K562 (cell line): ENCODE data around the gene HCST. TPM values are rescaled to one million over a fixed set of nuclear protein-coding genes. Genes with fewer than 3 reads are reported as not detected.

Source experiments
- CBFA2T2 ChIP-seq: fragments of 450-650 bp; conservative IDR thresholded peaks from 2 replicates; pipeline ENCODE4 v1.6.1; 2017; ENCODE audit warnings: mild to moderate bottlenecking
- FOXK1 ChIP-seq: sonication (generic); formaldehyde crosslinking; IDR thresholded peaks from 2 replicates; pipeline ENCODE4 v1.8.0; 2022; ENCODE audit warnings: missing genetic modification reagents, mild to moderate bottlenecking, borderline replicate concordance
- HDAC1 ChIP-seq, 2 experiments: fragments of 450-650 bp; IDR thresholded peaks; 2 replicates each; pipeline ENCODE4 v1.6.1; 2016 to 2017; ENCODE audit warnings: inconsistent platforms in 1 of 2, mild to moderate bottlenecking in 1 of 2, moderate library complexity in 1 of 2
- JUN ChIP-seq, 2 experiments: sonication (generic) in 1 of 2; formaldehyde crosslinking in 1 of 2; IDR thresholded peaks; 2 replicates each; pipeline versions ENCODE4 v1.6.1 to v1.8.0; 2012 to 2022; ENCODE audit warnings: borderline replicate concordance in 2 of 2, mild to moderate bottlenecking in 2 of 2, improper control_type of control experiment in 1 of 2, low read depth in 1 of 2, low read length in 1 of 2, missing genetic modification reagents in 1 of 2
- SIN3A ChIP-seq, 2 experiments: fragments of 150-350 bp in 1 of 2; IDR thresholded peaks; 2 replicates each; pipeline ENCODE4 v1.6.1; 2011 to 2016; ENCODE audit warnings: borderline replicate concordance in 2 of 2, low read depth in 2 of 2, low read length in 2 of 2, mild to moderate bottlenecking in 2 of 2, moderate library complexity in 2 of 2; ENCODE audit not compliant: control insufficient read depth in 1 of 2
- SPI1 ChIP-seq: IDR thresholded peaks from 2 replicates; pipeline ENCODE4 v1.6.1; 2011; ENCODE audit warnings: low read depth, low read length, control low read depth, borderline replicate concordance
- TOE1 ChIP-seq, 2 experiments: fragments of 450-650 bp in 1 of 2; sonication (generic) in 1 of 2; formaldehyde crosslinking in 1 of 2; IDR thresholded peaks; 2 replicates each; pipeline versions ENCODE4 v1.7.1 to v1.8.0; 2016 to 2022; ENCODE audit warnings: borderline replicate concordance in 2 of 2, mild to moderate bottlenecking in 2 of 2, antibody characterized with exemption in 1 of 2, inconsistent platforms in 1 of 2, low read depth in 1 of 2, missing genetic modification reagents in 1 of 2, moderate library complexity in 1 of 2
- TSC22D4 ChIP-seq: fragments of 450-650 bp; IDR thresholded peaks from 2 replicates; pipeline ENCODE4 v1.6.1; 2016; ENCODE audit warnings: missing genetic modification characterization, missing biosample characterization, control low read depth
- ZNF239 ChIP-seq: fragments of 250-450 bp; sonication (Bioruptor Pico); IDR thresholded peaks from 2 replicates; pipeline ENCODE4 v1.4.0; 2020; ENCODE audit warnings: mild to moderate bottlenecking
- polyA plus RNA-seq, 8 experiments: library from polyadenylated mRNA; depleted of rRNA in 4 of 8; stranded (reverse) in 5 of 8; unstranded in 3 of 8; fragments of >200 nt; fragmentation: Nextera tagmentation in 2 of 8; fragmentation: Illumina TruSeq in 1 of 8; extraction: Ambion mirVana in 2 of 8; extraction: Trizol in 1 of 8; gene quantifications; 2 replicates each; pipeline versions ENCODE4 v1.2.1 to v1.2.3, GENCODE V29; 2011 to 2014; ENCODE audit warnings: inconsistent platforms in 1 of 8, missing spikeins in 1 of 8
- total RNA-seq, 7 experiments: library from RNA; depleted of rRNA in 6 of 7; stranded (reverse); fragments of >200 nt in 6 of 7; fragmentation: Illumina TruSeq in 2 of 7; extraction: Trizol in 2 of 7; gene quantifications; 2 replicates each; pipeline versions ENCODE4 v1.2.1 to v1.2.3, GENCODE V29; 2011 to 2021; ENCODE audit warnings: low replicate concordance in 1 of 7
- TF ChIP-seq, protein P1 (sequence below), 2 experiments: fragments of 450-650 bp; IDR thresholded peaks; 2 replicates each; pipeline ENCODE4 v1.6.1; 2016
- TF ChIP-seq, protein P2 (sequence below): fragments of 250-450 bp; sonication (Bioruptor Pico); IDR thresholded peaks from 2 replicates; pipeline ENCODE4 v1.4.0; 2020; ENCODE audit warnings: mild to moderate bottlenecking
- TF ChIP-seq, protein P3 (sequence below): sonication (generic); formaldehyde crosslinking; IDR thresholded peaks from 2 replicates; pipeline ENCODE4 v1.8.0; 2023; ENCODE audit warnings: missing genetic modification reagents, mild to moderate bottlenecking, borderline replicate concordance
- TF ChIP-seq, protein P4 (sequence below), 2 experiments: IDR thresholded peaks; 2 replicates each; pipeline ENCODE4 v1.6.1; 2012; ENCODE audit warnings: improper control_type of control experiment in 2 of 2, low read depth in 2 of 2, low read length in 2 of 2, borderline replicate concordance in 1 of 2

The HCST gene
- total and polyA plus RNA-seq, 9 of the 15 experiments (the other 6 are each of a cell fraction or from before 2014, with no cell fraction given): 0.29 to 1.9 (median 0.95) TPM; not detected in 2

DNA sequence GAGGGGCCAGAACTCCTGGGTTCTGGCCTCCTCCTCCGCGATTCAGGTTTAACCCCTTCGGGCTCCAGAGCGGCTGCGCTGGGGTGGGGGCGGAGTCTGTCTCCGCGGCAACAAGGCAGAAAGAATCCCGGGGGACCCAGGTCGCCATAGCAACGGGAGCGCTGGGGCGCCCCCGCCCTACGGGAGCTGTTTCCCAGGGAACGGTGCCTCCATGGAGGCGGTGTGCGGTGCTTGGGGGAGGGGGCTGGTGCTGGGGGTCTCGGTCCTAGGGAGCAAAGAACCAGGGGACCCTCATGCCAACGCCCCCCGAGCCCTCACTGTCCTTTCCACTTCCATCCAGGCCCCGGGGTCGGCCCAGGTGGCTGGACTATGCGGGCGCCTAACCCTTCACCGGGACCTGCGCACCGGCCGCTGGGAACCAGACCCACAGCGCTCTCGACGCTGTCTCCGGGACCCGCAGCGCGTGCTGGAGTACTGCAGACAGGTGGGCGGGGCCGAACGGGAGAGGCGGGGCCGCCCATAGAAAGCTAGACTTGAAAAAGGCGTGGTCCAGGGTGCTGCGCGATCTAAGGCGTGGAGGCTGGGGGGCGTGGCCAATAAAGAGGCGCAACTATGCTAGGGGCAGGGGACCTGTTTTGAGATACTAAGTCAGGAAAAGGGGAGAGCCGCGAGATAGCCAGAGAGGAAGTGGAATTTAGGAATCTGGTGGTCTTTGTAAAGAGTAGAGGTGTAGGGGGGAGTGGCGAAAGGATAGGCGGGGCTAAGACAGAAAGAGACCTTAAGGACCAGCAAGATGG lies 32.8 kb upstream of the HCST start (continued):
- TF ChIP-seq JUN (IDR thresholded peaks at IDR 0.05; ENCODE audit: borderline replicate concordance, low read depth, low read length) (peak; percentile 30; the same call in 1 of the 2 replicates), JUN (CRISPR knock-in tag; IDR thresholded peaks at IDR 0.05; ENCODE audit: borderline replicate concordance) (no peak), CBFA2T2 (no peak), TOE1 (IDR thresholded peaks at IDR 0.05; ENCODE audit: borderline replicate concordance) (peak; percentile 21; the same call in 1 of the 2 replicates), TOE1 (CRISPR knock-in tag; IDR thresholded peaks at IDR 0.05; ENCODE audit: borderline replicate concordance, low read depth) (no peak), FOXK1 (no peak), ZNF239 (CRISPR knock-in tag) (no peak), SPI1 (0 out of 2 replicates have a peak, but pooled peaks have one; percentile 7), TSC22D4 (tag) (no peak), HDAC1 (IDR thresholded peaks at IDR 0.05) (peak in 1 of 2 experiments; percentile 68; a peak in 2 of 4 replicates), SIN3A (IDR thresholded peaks at IDR 0.05; ENCODE audit: borderline replicate concordance in 2 of 2, control insufficient read depth in 1 of 2, low read depth in 2 of 2, low read length in 2 of 2) (peak; percentile 16 to 62; a peak in 1 of 4 replicates)
- TF ChIP-seq, protein P1, sequence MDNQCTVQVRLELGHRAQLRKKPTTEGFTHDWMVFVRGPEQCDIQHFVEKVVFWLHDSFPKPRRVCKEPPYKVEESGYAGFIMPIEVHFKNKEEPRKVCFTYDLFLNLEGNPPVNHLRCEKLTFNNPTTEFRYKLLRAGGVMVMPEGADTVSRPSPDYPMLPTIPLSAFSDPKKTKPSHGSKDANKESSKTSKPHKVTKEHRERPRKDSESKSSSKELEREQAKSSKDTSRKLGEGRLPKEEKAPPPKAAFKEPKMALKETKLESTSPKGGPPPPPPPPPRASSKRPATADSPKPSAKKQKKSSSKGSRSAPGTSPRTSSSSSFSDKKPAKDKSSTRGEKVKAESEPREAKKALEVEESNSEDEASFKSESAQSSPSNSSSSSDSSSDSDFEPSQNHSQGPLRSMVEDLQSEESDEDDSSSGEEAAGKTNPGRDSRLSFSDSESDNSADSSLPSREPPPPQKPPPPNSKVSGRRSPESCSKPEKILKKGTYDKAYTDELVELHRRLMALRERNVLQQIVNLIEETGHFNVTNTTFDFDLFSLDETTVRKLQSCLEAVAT (IDR thresholded peaks at IDR 0.05): no peak
- TF ChIP-seq, protein P2, sequence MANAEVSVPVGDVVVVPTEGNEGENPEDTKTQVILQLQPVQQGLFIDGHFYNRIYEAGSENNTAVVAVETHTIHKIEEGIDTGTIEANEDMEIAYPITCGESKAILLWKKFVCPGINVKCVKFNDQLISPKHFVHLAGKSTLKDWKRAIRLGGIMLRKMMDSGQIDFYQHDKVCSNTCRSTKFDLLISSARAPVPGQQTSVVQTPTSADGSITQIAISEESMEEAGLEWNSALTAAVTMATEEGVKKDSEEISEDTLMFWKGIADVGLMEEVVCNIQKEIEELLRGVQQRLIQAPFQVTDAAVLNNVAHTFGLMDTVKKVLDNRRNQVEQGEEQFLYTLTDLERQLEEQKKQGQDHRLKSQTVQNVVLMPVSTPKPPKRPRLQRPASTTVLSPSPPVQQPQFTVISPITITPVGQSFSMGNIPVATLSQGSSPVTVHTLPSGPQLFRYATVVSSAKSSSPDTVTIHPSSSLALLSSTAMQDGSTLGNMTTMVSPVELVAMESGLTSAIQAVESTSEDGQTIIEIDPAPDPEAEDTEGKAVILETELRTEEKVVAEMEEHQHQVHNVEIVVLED (CRISPR knock-in tag): no peak
- TF ChIP-seq, protein P3, sequence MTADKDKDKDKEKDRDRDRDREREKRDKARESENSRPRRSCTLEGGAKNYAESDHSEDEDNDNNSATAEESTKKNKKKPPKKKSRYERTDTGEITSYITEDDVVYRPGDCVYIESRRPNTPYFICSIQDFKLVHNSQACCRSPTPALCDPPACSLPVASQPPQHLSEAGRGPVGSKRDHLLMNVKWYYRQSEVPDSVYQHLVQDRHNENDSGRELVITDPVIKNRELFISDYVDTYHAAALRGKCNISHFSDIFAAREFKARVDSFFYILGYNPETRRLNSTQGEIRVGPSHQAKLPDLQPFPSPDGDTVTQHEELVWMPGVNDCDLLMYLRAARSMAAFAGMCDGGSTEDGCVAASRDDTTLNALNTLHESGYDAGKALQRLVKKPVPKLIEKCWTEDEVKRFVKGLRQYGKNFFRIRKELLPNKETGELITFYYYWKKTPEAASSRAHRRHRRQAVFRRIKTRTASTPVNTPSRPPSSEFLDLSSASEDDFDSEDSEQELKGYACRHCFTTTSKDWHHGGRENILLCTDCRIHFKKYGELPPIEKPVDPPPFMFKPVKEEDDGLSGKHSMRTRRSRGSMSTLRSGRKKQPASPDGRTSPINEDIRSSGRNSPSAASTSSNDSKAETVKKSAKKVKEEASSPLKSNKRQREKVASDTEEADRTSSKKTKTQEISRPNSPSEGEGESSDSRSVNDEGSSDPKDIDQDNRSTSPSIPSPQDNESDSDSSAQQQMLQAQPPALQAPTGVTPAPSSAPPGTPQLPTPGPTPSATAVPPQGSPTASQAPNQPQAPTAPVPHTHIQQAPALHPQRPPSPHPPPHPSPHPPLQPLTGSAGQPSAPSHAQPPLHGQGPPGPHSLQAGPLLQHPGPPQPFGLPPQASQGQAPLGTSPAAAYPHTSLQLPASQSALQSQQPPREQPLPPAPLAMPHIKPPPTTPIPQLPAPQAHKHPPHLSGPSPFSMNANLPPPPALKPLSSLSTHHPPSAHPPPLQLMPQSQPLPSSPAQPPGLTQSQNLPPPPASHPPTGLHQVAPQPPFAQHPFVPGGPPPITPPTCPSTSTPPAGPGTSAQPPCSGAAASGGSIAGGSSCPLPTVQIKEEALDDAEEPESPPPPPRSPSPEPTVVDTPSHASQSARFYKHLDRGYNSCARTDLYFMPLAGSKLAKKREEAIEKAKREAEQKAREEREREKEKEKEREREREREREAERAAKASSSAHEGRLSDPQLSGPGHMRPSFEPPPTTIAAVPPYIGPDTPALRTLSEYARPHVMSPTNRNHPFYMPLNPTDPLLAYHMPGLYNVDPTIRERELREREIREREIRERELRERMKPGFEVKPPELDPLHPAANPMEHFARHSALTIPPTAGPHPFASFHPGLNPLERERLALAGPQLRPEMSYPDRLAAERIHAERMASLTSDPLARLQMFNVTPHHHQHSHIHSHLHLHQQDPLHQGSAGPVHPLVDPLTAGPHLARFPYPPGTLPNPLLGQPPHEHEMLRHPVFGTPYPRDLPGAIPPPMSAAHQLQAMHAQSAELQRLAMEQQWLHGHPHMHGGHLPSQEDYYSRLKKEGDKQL (CRISPR knock-in tag): no peak
- TF ChIP-seq, protein P4, sequence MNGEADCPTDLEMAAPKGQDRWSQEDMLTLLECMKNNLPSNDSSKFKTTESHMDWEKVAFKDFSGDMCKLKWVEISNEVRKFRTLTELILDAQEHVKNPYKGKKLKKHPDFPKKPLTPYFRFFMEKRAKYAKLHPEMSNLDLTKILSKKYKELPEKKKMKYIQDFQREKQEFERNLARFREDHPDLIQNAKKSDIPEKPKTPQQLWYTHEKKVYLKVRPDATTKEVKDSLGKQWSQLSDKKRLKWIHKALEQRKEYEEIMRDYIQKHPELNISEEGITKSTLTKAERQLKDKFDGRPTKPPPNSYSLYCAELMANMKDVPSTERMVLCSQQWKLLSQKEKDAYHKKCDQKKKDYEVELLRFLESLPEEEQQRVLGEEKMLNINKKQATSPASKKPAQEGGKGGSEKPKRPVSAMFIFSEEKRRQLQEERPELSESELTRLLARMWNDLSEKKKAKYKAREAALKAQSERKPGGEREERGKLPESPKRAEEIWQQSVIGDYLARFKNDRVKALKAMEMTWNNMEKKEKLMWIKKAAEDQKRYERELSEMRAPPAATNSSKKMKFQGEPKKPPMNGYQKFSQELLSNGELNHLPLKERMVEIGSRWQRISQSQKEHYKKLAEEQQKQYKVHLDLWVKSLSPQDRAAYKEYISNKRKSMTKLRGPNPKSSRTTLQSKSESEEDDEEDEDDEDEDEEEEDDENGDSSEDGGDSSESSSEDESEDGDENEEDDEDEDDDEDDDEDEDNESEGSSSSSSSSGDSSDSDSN (IDR thresholded peaks at IDR 0.05; ENCODE audit: borderline replicate concordance in 1 of 2, low read depth in 2 of 2, low read length in 2 of 2): 0 out of 4 replicates have a peak, but pooled peaks of 1 of the 2 experiments have one; percentile 24
